ENCODE results near the gene HYAL1.
A peak's percentile ranks its signal among the peaks of the same experiment; 100 is the strongest.

HYAL1 gene

GRCh38 chr3:50337175-50337861, 33.9 kb upstream of the HYAL1 start:
- intact Hi-C loops (cut with DNase I), result no loop called here
- DNase-seq, result peak; percentile 97 to 100 (median 99)

- intact Hi-C loops (cut with DNase I), result no loop called here
Observed at GRCh38 chr3:50336452-50337174, 33.2 kb upstream of the HYAL1 start.

GRCh38 chr3:50334339-50335075, 31.1 kb upstream of the HYAL1 start:
- intact Hi-C loops (cut with DNase I), result no loop called here
- no peak for DNase-seq

More at GRCh38 chr3:50336452-50337174, 33.2 kb upstream of the HYAL1 start:
- peak in 2 of 42 donors; percentile 12 to 31 for DNase-seq

GRCh38 chr3:50333744-50334328, 30.5 kb upstream of the HYAL1 start:
- DNase-seq, result no peak
- intact Hi-C loops (cut with DNase I), result no loop called here

GRCh38 chr3:50331364-50331907, 28.1 kb upstream of the HYAL1 start:
- DNase-seq, result no peak
- intact Hi-C loops (cut with DNase I), result no loop called here

GRCh38 chr3:50330330-50330729, 27.0 kb upstream of the HYAL1 start:
- intact Hi-C loops (cut with DNase I), result no loop called here
- DNase-seq, result no peak

GRCh38 chr3:50327943-50328691, 24.7 kb upstream of the HYAL1 start, which contains the start of gene TUSC2:
Gene TUSC2 (minus strand): TSS chr3:50328223. CDS start chr3:50328099, 124 bp downstream.
- intact Hi-C loops (cut with DNase I), result loop anchor here (5.0 to 10.0 kb wide), 3 partner anchors 36 to 103 kb away; partner anchors contain the start of genes IFRD2 and LSMEM2

GRCh38 chr3:50327129-50327528, 23.8 kb upstream of the HYAL1 start:
- no peak for DNase-seq

More at GRCh38 chr3:50327943-50328691, 24.7 kb upstream of the HYAL1 start, which contains the start of gene TUSC2:
- peak; percentile 92 to 99 (median 98) for DNase-seq

GRCh38 chr3:50326182-50326541, 22.8 kb upstream of the HYAL1 start:
- DNase-seq, result no peak
- intact Hi-C loops (cut with DNase I), result loop anchor here (5.0 to 10.0 kb wide), 3 partner anchors 34 to 101 kb away; partner anchors contain the start of genes IFRD2 and LSMEM2

More at GRCh38 chr3:50327129-50327528, 23.8 kb upstream of the HYAL1 start:
- intact Hi-C loops (cut with DNase I), result loop anchor here (5.0 to 10.0 kb wide), 3 partner anchors 35 to 102 kb away; partner anchors contain the start of genes IFRD2 and LSMEM2

- intact Hi-C loops (cut with DNase I), result loop anchor here (5.0 to 10.0 kb wide), 3 partner anchors 33 to 101 kb away; partner anchors contain the start of genes IFRD2 and LSMEM2
- DNase-seq, result no peak
Observed at GRCh38 chr3:50325497-50326181, 22.3 kb upstream of the HYAL1 start.

GRCh38 chr3:50325113-50325480, 21.7 kb upstream of the HYAL1 start:
- intact Hi-C loops (cut with DNase I), result loop anchor here (5.0 to 10.0 kb wide), 3 partner anchors 33 to 100 kb away; partner anchors contain the start of genes IFRD2 and LSMEM2
- no peak for DNase-seq

- peak in 41 of 42 donors; percentile 57 to 91 (median 77) for DNase-seq
Observed at GRCh38 chr3:50324351-50325112, 21.2 kb upstream of the HYAL1 start.

GRCh38 chr3:50323614-50324199, 20.3 kb upstream of the HYAL1 start:
- DNase-seq, result peak in 1 of 42 donors; percentile 22
- intact Hi-C loops (cut with DNase I), result loop anchor here (10.0 kb wide), 2 partner anchors 49 to 99 kb away; partner anchors contain the start of gene LSMEM2

More at GRCh38 chr3:50324351-50325112, 21.2 kb upstream of the HYAL1 start:
- intact Hi-C loops (cut with DNase I), result loop anchor here (5.0 to 10.0 kb wide), 3 partner anchors 32 to 100 kb away; partner anchors contain the start of genes IFRD2 and LSMEM2

GRCh38 chr3:50323092-50323600, 19.8 kb upstream of the HYAL1 start:
- intact Hi-C loops (cut with DNase I), result loop anchor here (10.0 kb wide), 2 partner anchors 48 to 98 kb away; partner anchors contain the start of gene LSMEM2
- DNase-seq, result peak in 1 of 42 donors; percentile 21

- intact Hi-C loops (cut with DNase I), result loop anchor here (10.0 kb wide), 2 partner anchors 48 to 98 kb away; partner anchors contain the start of gene LSMEM2
Observed at GRCh38 chr3:50322386-50323091, 19.2 kb upstream of the HYAL1 start, which contains the start of gene HYAL2. Gene HYAL2 (minus strand): TSS chr3:50322745. CDS start chr3:50320489, 2,256 bp downstream.

More at GRCh38 chr3:50322386-50323091, 19.2 kb upstream of the HYAL1 start, which contains the start of gene HYAL2:
- peak in 1 of 42 donors; percentile 23 for DNase-seq

Data from head of caudate nucleus (tissue), 42 donors.